ENCODE measurements around the gene ZNRF1. TPM values are rescaled to one million over a fixed set of nuclear protein-coding genes. Genes with fewer than 3 reads are reported as not detected.
A peak's percentile ranks its signal among the peaks of the same experiment; 100 is the strongest.

The ZNRF1 gene
- total and polyA plus RNA-seq, 2 of the 8 experiments (the other 6 are each of a cell fraction or from before 2014, with no cell fraction given), result 33.5 to 52.9 TPM

DNA sequence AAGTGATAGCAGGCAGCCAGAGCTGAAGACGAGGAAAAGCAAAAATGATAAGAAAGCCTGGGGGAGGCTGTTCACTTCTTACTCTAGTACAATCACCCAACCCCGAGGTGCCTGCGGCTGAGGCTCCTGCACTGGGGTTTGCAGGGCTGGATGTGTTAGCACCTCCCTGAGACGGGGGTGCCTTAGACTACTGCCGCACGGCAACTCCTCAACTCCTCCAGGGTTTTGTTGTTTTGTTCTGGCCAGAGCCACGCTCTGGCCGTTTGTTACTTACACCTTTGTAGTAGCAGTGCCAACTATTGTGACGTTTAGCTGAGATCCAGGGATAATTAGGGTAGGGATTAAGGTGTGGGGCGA is 66.3 kb downstream of the ZNRF1 start:
- Histone ChIP-seq H3K18ac (ENCODE audit: extremely low read depth, low read length) (no peak overlapping the region), H2BK120ac (replicated peaks; ENCODE audit: low read depth, low read length) (no peak overlapping the region), H3K79me1 (ENCODE audit: low read depth, low read length) (peaks cover 8% of the 10 kb centered on the region), H4K20me1 (replicated peaks in 1 of 2; ENCODE audit: control insufficient read depth in 1 of 2, insufficient read depth in 2 of 2, low read length in 2 of 2) (peaks cover 4 to 12% of the 10 kb centered on the region in 2 experiments), H3K14ac (ENCODE audit: insufficient read length) (no peak overlapping the region), H3K23ac (ENCODE audit: insufficient read length) (no peak overlapping the region), H3K9ac (replicated peaks in 1 of 4; ENCODE audit: extremely low read depth in 1 of 4, low read depth in 3 of 4, low read length in 3 of 4) (no peak overlapping the region), H3K4me3 (ENCODE audit: extremely low read depth in 1 of 4, insufficient read depth in 2 of 4, low read depth in 3 of 4, low read length in 4 of 4) (no peak overlapping the region), H3K4ac (replicated peaks; ENCODE audit: insufficient read length, low read depth, low read length) (no peak overlapping the region), H2BK15ac (ENCODE audit: low read length) (no peak overlapping the region), H3K56ac (replicated peaks; ENCODE audit: insufficient read length, low read depth, low read length) (no peak overlapping the region), H3K27me3 (replicated peaks in 1 of 4; ENCODE audit: control insufficient read depth in 3 of 4, extremely low read depth in 1 of 4, insufficient read depth in 3 of 4, low read length in 3 of 4) (no peaks in the 10 kb centered on the region), H2AK5ac (ENCODE audit: low read depth, low read length) (no peak overlapping the region), H2AFZ (ENCODE audit: low read length) (no peak overlapping the region), H3K4me1 (replicated peaks in 1 of 4; ENCODE audit: control insufficient read depth in 3 of 4, insufficient read depth in 4 of 4, low read length in 3 of 4) (peaks cover 4 to 16% (median 9%) of the 10 kb centered on the region in 4 experiments; a peak in 6 of 7 replicates), H4K8ac (ENCODE audit: extremely low read depth, insufficient read depth, low read length) (peak overlapping the region; percentile 26; the same call in 1 of the 2 replicates), H3K79me2 (ENCODE audit: control insufficient read depth in 1 of 2, insufficient read depth in 2 of 2, low read length in 2 of 2) (peaks cover 0 to 86% of the 10 kb centered on the region in 2 experiments; a peak in 3 of 4 replicates), H4K91ac (replicated peaks; ENCODE audit: insufficient read length, low read length) (no peak overlapping the region), H3K9me3 (ENCODE audit: insufficient read depth in 2 of 2, low read depth in 1 of 2, low read length in 1 of 2) (no peaks in the 10 kb centered on the region), H2BK5ac (ENCODE audit: low read depth, low read length) (no peak overlapping the region), H4K5ac (ENCODE audit: insufficient read length, low read depth, low read length) (no peak overlapping the region), H3K23me2 (ENCODE audit: low read depth, low read length) (no peaks in the 10 kb centered on the region), H3K27ac (ENCODE audit: low read depth, low read length) (no peak overlapping the region), H3K4me2 (ENCODE audit: insufficient read depth in 1 of 2, low read depth in 2 of 2, low read length in 2 of 2) (no peak overlapping the region), H3K36me3 (ENCODE audit: control insufficient read depth in 2 of 4, insufficient read depth in 4 of 4, low read length in 3 of 4) (no peaks in the 10 kb centered on the region), H2BK12ac (ENCODE audit: low read depth, low read length) (no peak overlapping the region), H2BK20ac (ENCODE audit: low read length) (no peak overlapping the region)
- POLR2A ChIA-PET (ENCODE audit: partially characterized antibody), result interaction anchor here (0.7 to 1.3 kb wide), 3 partner anchors 9 to 58 kb away, joined by 3 read pairs; no protein-coding TSS in a partner anchor
- CTCF ChIA-PET (ENCODE audit: partially characterized antibody), result interaction anchor here (1.1 to 1.7 kb wide), 2 partner anchors 12 to 31 kb away, joined by 4 to 5 read pairs; no protein-coding TSS in a partner anchor
- no peak for DNase-seq (ENCODE audit: low read depth in 1 of 2, low spot score in 2 of 2)
- FAIRE-seq, result no peak
- WGBS, 2 experiments (ENCODE audit: extremely low coverage in 1 of 2, insufficient coverage in 1 of 2, insufficient read length in 1 of 2, insufficient replicate concordance in 2 of 2, low coverage in 1 of 2, low lambda C conversion rate in 2 of 2, missing lambda C conversion rate in 1 of 2), result 84 to 100% methylated on average over 1 to 10 of the region's 10 CpGs
- TF ChIP-seq CEBPB (IDR thresholded peaks at IDR 0.05; ENCODE audit: low read depth, low read length) (no peak), CBX8 (IDR thresholded peaks at IDR 0.05; ENCODE audit: borderline replicate concordance, low read depth, low read length) (no peak), EZH2 (IDR thresholded peaks at IDR 0.05; ENCODE audit: low read depth, low read length, severe bottlenecking) (no peak), FOSL1 (IDR thresholded peaks at IDR 0.05; ENCODE audit: insufficient read depth, low read depth, low read length) (no peak), GABPA (IDR thresholded peaks at IDR 0.05; ENCODE audit: borderline replicate concordance, insufficient read depth, low read length) (no peak), RNF2 (IDR thresholded peaks at IDR 0.05; ENCODE audit: borderline replicate concordance, low read depth, low read length, missing control alignments, poor library complexity, severe bottlenecking) (no peak), GTF2F1 (IDR thresholded peaks at IDR 0.05; ENCODE audit: borderline replicate concordance, low read depth, low read length) (no peak), CBX5 (IDR thresholded peaks at IDR 0.05; ENCODE audit: low read depth, low read length) (no peak), HDAC2 (IDR thresholded peaks at IDR 0.05; ENCODE audit: borderline replicate concordance in 1 of 2, low read depth in 2 of 2, low read length in 2 of 2) (no peak), TAF7 (optimal IDR thresholded peaks at IDR 0.05; ENCODE audit: borderline replicate concordance, low read depth, low read length) (no peak)
- TF ChIP-seq, protein P1, sequence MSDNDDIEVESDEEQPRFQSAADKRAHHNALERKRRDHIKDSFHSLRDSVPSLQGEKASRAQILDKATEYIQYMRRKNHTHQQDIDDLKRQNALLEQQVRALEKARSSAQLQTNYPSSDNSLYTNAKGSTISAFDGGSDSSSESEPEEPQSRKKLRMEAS (IDR thresholded peaks at IDR 0.05), result no peak

Data from H1 (cell line).